ENCODE data around the gene LYZL2.
"Not testable (repeated sequence)": the region's sequence is repeated elsewhere in the genome, so short reads cannot be mapped to it uniquely, and the experiment has no call there.

- TF ChIP-seq, protein P1, sequence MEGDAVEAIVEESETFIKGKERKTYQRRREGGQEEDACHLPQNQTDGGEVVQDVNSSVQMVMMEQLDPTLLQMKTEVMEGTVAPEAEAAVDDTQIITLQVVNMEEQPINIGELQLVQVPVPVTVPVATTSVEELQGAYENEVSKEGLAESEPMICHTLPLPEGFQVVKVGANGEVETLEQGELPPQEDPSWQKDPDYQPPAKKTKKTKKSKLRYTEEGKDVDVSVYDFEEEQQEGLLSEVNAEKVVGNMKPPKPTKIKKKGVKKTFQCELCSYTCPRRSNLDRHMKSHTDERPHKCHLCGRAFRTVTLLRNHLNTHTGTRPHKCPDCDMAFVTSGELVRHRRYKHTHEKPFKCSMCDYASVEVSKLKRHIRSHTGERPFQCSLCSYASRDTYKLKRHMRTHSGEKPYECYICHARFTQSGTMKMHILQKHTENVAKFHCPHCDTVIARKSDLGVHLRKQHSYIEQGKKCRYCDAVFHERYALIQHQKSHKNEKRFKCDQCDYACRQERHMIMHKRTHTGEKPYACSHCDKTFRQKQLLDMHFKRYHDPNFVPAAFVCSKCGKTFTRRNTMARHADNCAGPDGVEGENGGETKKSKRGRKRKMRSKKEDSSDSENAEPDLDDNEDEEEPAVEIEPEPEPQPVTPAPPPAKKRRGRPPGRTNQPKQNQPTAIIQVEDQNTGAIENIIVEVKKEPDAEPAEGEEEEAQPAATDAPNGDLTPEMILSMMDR (IDR thresholded peaks at IDR 0.05), result not testable (repeated sequence)
- TF ChIP-seq POLR2AphosphoS5, POLR2A (IDR thresholded peaks at IDR 0.05): not testable (repeated sequence)
Measured at GRCh38 chr10:30677146-30677545, 47.6 kb upstream of the LYZL2 start.

All from sigmoid colon (tissue), 4 donors.